KOPT-K1 (cell line): ENCODE data around the gene PSRC1.
A peak's percentile ranks its signal among the peaks of the same experiment; 100 is the strongest.
"Not testable (repeated sequence)": the region's sequence is repeated elsewhere in the genome, so short reads cannot be mapped to it uniquely, and the experiment has no call there.

Experiments used
- H3K27ac ChIP-seq: fragments of 200-600 bp; sonication (generic); 2 replicates; pipeline ENCODE4 v1.5.1; 2016; ENCODE audit warnings: antibody characterized with exemption, mild to moderate bottlenecking, low read depth, low read length; ENCODE audit not compliant: poor library complexity, severe bottlenecking
- H3K36me3 ChIP-seq: fragments of 200-600 bp; sonication (generic); 2 replicates; pipeline ENCODE4 v1.5.1; 2017; ENCODE audit warnings: antibody characterized with exemption, mild to moderate bottlenecking, low read length, moderate library complexity; ENCODE audit not compliant: insufficient read depth
- H3K9me3 ChIP-seq: fragments of 200-600 bp; sonication (generic); 2 replicates; pipeline ENCODE4 v1.5.1; 2017; ENCODE audit warnings: antibody characterized with exemption, low read length, mild to moderate bottlenecking; ENCODE audit not compliant: insufficient read depth, poor library complexity, severe bottlenecking

Gene PSRC1

DNA sequence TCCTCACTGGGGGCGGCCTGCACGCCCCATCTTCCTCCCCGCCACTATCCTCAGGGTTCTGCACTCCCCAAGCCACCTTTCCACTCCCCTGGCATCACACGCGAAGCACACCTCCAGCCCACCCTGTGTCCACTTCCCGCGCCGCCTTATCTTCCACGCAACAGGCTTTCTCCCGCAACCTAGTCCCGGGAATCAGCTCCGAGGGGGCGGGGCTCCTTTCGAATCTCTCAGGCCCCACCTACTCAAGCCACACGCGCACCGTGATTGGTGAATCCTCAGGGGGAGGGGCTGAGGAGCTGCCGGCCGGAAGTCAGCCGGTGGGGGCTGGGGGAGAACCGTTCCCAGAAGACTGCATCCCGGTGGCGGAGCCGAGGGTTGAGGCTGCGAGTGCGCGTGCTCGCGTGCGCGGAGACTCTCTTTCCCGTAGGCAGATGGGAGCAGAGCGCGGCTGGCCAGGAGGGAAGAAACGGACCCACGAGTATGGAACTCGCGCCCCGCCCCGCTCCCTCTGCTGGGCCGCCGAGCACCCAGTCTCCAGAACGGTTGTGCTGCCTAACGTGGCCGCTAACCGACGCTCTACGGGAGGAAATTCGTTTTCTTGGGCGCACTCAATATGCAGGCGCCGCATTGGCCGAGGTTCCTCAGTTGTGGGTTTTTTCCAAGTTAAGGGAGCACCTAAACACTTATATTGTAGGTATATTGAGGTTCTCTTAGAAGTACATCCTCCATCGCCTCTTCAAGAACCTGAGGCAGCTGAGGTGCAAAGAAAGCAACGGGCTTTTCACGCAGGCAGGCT lies at the start of gene PSRC1:
TSS of gene PSRC1 (minus strand) at position 194 of the 796 bp plus-strand sequence.
- Histone ChIP-seq H3K27ac (peak within 1 kb of the TSS; percentile 91), H3K36me3 (peaks cover 34% of the 10 kb centered on the region)

DNA sequence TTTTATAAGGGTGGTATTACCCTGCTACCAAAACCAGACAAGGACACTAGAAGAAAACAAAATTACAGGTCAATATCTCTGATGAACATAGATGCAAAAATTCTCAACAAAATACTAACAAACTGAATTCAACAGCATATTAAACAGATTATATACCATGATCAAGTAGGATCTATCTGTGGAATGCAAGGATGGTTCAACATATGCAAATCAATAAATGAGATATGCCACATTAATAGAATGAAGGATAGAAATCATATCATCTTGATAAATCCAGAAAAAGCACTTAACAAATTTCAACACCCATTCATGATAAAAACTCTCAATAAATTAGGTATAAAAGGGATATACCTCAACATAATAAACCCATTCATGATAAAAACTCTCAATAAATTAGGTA lies 48.2 kb upstream of the PSRC1 start:
- Histone ChIP-seq H3K27ac (no peak overlapping the region), H3K36me3 (peaks cover 92% of the 10 kb centered on the region), H3K9me3 (peaks cover 30% of the 10 kb centered on the region)

More for the DNA sequence above, at the start of gene PSRC1:
- H3K9me3 ChIP-seq: no peaks in the 10 kb centered on the region

DNA sequence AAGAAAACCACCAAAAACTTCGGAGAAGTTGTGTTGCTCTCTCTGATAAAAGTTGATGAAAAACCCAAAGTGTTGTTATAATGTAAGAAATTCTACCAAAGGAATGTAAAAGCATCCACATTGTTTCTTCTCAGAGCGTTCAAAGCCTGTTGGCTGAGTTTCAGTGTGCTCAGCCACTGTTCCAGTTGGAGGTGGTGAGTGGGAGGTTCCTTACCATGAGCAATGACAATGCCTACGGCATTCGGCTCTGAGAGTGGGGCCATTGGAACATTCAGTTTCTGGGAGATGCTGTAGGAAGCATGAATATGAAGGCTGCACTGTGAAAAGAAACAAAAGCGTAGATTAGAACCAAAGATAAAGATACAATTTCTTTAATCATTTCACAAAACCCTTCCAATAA lies 44.3 kb upstream of the PSRC1 start:
- peaks cover 87% of the 10 kb centered on the region for H3K36me3 ChIP-seq
- H3K27ac ChIP-seq: no peak overlapping the region
- peaks cover 21% of the 10 kb centered on the region for H3K9me3 ChIP-seq

DNA sequence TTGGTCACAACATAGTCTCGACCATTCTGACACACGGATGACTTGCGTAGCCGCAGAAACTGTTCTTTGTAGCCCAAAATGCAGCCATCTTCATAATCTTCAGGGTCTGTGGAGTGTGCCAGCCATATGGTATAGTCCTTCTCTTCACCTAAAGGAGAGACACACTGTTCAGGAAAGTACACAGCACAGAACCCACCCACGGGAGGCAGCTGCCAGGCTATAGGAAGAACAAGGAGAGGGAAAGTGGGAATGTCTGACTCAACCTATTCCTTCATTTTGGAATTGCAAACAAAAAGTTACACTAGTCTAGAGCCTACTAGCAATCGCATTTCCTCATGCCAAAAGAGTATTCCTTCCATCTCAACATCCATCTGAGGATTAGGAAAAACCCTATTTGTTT lies 40.0 kb upstream of the PSRC1 start:
- no peak overlapping the region for H3K27ac ChIP-seq
- H3K36me3 ChIP-seq: peaks cover 87% of the 10 kb centered on the region
- no peaks in the 10 kb centered on the region for H3K9me3 ChIP-seq

DNA sequence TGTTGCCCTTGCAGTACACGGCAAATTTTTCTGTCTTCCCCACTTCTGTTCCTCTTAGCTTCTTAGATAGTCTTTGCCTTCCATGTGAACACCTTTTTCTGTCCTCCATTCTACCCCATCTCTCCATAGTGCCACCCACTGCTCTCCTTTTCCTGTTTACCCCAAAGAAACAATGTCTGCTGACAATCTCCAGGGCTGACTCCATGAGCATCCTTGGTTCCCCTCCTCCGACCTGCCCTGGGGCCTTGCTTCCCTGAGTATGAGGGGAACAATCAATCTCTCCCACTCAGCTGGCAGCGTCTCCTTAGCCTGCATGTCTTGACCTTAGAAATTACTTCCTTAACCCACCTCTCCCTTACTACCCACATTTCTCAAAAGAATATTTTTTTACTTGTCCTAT lies 36.2 kb upstream of the PSRC1 start:
- no peaks in the 10 kb centered on the region for H3K9me3 ChIP-seq
- H3K36me3 ChIP-seq: peaks cover 97% of the 10 kb centered on the region
- H3K27ac ChIP-seq: no peak overlapping the region

DNA sequence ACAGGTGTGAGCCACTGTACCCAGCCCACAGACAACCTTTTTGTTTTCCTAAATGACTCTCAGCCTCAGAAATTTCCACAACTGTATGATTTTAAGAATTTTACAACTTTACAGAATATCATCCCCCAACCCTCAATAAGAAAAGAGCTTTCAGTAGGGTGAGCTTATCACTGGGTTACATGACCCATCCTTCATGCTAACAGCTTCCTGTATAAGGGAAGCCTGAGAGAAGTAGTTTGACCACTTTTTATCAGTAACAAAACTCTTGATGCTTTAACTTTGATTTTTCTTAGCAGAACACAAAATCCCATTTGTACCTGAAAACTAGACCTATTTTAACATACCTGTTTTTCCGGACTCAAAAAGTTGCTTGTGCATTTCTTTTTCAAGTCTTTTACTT lies 33.6 kb upstream of the PSRC1 start:
- Histone ChIP-seq H3K27ac (no peak overlapping the region), H3K9me3 (no peaks in the 10 kb centered on the region), H3K36me3 (peaks cover 92% of the 10 kb centered on the region)

DNA sequence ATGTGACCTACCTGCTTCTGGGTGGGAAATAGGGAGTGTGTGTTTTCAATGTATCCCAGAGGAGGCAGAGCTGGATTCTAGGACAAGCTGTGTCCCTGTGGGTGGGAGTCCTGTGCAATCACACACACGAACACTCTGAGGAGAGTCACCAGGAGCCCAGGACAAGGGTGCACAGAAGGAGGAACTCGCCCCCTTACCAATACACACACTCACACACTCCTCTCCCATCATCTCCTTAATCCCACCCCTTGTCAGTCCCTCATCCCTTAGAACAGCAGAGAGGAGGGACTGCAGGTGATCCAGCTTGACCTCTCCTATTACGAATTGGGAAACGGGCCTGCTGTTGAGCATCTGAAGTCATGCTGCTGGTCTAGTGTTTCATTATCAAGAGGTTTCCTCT lies 32.3 kb upstream of the PSRC1 start:
- no peaks in the 10 kb centered on the region for H3K9me3 ChIP-seq
- H3K36me3 ChIP-seq: peaks cover 88% of the 10 kb centered on the region
- no peak overlapping the region for H3K27ac ChIP-seq

DNA sequence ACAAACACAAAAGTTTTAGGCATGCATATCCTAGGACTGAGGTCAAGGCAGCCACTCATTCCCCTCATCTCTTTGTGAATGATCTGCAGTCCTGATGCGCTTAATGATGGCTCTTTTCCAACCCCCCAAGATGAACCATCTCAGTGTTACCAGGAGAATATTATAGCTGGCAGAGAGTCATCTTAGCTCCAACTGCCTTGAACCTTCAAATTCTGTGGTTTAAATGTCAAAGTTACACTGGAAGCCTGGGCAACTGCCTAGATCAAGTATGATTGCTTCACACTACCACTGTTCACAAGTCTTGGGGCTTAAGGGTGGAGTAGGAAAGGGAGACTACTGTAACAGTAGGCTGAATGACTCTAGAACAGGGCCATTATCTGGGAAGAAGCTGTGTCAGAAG lies 31.9 kb upstream of the PSRC1 start:
- Histone ChIP-seq H3K36me3 (peaks cover 83% of the 10 kb centered on the region), H3K27ac (no peak overlapping the region)

DNA sequence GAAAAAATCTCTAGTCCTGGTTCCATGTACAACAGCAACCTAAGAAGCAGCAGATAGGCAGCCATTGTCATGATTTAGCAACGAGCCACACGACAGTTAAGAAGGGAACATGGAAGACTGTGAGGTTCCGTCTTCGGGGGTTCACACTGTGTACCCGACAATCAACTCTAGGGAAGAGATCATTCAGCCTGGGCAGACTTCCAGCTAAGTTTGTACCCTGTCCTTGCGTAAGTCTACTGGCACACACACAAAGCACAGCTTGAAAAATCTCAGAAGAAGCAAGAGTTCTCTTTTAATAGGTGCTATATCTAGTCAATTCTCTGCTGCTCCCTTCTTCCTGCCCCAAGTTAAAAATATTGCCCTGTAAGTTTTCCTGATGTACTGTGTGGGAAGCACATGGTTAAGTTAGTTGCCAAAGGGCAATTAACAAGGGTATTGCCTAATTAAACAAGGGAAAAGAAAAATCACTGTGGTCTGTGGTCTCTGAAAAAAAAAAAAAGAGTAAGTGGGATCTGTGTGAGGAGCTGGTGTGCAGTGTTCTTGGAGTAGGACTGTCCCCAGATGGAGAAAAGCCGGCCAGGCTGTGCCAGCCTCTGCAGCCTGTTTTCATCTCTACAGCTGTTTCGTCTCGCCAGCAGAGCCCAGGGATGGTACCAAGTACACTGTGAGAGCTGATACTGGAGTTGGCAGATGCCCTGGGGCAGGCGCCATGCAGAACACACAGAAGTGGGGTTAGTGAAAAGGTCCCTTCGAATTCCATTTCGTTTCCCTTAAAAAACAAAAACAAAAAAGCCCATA lies 30.2 kb upstream of the PSRC1 start:
- peaks cover 68% of the 10 kb centered on the region for H3K36me3 ChIP-seq
- H3K27ac ChIP-seq: no peak overlapping the region

More for the DNA sequence above, 31.9 kb upstream of the PSRC1 start:
- no peaks in the 10 kb centered on the region for H3K9me3 ChIP-seq

DNA sequence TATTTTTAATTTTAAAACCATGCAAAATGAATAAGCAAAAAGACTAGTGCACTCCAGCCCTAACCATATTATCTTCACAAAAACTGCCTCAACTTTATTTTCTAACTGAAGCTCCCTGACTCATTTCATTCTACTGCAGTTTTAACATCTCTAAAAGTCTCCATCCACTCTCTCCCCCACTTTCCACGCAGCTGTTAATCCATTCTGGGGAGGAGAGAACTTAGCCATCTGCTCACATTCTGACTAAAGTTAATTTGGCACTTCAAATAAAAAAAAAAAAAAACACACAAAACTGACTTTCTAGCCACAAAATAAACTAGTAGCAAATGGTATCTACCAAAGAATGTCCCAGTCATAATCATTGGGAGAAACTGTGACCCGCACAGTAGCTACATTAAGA lies 29.3 kb upstream of the PSRC1 start:
- Histone ChIP-seq H3K27ac (no peak overlapping the region), H3K9me3 (no peaks in the 10 kb centered on the region), H3K36me3 (peaks cover 59% of the 10 kb centered on the region)

More for the DNA sequence above, 30.2 kb upstream of the PSRC1 start:
- H3K9me3 ChIP-seq: no peaks in the 10 kb centered on the region

DNA sequence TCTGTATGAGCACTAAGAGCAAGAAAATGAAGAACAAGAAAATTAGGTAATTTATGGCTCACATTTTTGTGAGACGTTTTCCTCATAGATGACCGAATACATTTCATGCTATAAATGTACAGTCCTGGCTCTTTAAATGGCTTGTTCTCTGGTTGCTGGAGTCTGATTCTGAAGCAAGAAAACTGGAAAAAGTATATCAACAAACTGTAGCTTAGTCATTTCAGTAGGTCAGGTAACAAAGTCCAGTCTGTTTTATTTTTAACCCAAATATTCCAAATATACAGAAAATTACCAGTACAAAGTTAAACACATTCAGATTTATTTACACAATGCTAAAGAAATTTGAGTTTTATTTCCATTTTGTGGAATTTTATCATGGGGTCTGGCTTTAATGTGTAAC lies 26.4 kb upstream of the PSRC1 start:
- Histone ChIP-seq H3K27ac (no peak overlapping the region), H3K9me3 (no peaks in the 10 kb centered on the region), H3K36me3 (peaks cover 32% of the 10 kb centered on the region)

DNA sequence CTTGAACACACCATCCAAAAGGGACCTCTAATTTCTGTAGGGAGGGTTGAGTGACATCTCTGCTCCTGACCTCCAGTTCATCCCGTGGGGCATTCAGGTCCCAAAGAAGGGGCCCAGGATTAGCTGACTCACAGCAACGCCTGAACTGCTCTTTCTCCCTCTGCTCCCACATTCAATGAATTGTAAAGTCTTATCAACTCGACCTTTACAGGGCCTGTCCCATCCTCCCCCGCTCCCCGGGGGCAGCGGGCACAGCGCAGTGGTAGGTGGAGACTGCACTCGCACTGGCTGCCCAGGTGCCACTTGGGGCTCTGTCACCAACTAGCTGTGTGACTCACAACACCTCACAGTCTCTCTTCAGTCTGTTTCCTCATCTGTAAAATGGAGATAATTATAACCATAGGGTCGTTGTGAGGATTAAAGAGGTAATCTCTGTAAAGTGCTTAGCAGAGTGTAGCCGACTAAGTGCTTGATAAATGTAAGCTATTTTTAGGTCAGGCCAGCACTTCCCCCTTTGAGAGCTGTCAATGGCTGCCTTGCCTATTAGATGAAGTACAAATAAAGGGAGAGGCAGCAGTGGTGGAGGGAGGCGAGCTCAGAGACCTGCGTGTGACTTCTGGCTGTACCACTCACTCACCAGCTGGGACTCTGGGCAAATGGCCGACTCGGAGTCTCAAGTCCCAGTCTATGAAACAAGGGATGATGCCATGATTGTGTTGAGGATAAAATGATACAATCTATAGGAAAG lies 24.5 kb upstream of the PSRC1 start:
- H3K36me3 ChIP-seq: peaks cover 16% of the 10 kb centered on the region
- H3K9me3 ChIP-seq: no peaks in the 10 kb centered on the region
- H3K27ac ChIP-seq: no peak overlapping the region

DNA sequence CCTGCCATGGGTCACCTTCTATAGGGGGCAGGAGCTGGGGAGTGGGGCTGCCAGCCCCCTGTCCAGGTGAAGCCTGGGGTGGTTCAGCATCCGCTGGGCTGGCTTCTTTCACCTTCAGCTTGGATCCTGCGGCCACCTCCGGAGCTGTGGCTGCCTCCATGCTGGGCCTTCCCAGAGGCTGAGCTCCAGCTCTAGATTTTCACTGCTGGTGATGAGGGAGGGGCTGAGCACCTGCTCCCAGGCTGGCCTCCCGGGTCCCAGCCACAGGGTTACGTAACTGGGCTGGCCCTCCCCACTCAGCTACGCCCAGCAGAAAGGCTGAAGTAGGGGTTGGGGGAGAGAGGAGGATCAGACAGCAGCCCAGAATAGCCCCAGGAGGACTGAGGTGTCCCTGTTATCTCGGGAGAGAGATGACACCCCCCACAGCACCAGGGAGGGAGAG lies 23.9 kb upstream of the PSRC1 start, which contains the start of gene MYBPHL:
TSS of gene MYBPHL (minus strand) at position 180 of the 442 bp plus-strand sequence. CDS start at position 160, 20 bp downstream.
- no peak within 1 kb of the TSS for H3K27ac ChIP-seq
- peaks cover 12% of the 10 kb centered on the region; the same call in 1 of the 2 replicates for H3K36me3 ChIP-seq
- no peaks in the 10 kb centered on the region for H3K9me3 ChIP-seq

DNA sequence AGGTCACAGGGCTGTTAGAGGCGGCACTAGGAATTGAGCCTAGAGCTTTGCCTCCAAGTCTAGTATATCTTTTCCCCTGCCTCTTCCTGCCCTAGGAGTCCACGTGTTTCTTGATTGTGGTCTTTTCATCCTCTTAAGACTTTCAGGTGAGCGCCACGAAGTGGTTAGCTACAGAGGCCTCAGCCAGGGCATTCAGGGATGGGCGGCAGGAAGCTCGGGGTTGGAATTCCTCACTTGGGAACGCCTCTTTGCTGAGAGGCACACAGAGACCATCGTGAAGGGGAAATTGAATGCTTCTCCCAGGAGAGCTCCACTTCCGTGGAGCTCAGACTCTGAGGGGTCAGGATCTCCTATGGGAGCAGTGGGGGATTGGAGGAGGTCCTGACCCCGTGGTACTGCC lies 23.0 kb upstream of the PSRC1 start:
- not testable (repeated sequence) for H3K36me3 ChIP-seq, H3K9me3 ChIP-seq, H3K27ac ChIP-seq
